SH-SY5Y (cell line): ENCODE measurements around the gene NOLC1.

Experiments used
- GATA2 ChIP-seq: IDR thresholded peaks from 2 replicates; pipeline ENCODE4 v1.6.1; 2011; ENCODE audit warnings: mild to moderate bottlenecking, low read depth, low read length
- GATA3 ChIP-seq: IDR thresholded peaks from 2 replicates; pipeline ENCODE4 v1.6.1; 2011; ENCODE audit warnings: low read depth, mild to moderate bottlenecking, low read length, moderate library complexity

DNA sequence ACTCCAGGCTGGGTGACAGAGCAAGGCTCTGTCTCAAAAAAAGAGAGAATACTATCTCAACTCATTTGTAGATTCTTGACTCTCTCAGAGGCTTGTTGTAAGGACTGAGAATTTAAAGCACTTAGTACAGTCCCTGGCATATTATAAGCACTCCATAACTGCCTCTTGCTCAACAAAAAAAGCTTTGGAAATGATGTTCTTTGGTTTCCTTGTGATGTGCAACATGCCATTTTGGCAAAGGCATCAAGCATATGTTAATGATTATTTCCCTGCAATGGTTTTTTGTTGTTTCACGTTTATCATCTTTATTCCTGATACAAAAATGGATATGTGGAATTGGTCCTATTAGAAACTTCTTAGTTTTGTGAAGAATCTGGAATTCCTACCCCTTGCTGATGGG is 15.7 kb downstream of the NOLC1 start:
- no peak for TF ChIP-seq GATA2
- TF ChIP-seq GATA3: no peak
